H9 (cell line): ENCODE results near the gene RBM44. TPM values are rescaled to one million over a fixed set of nuclear protein-coding genes. Genes with fewer than 3 reads are reported as not detected.

Experiments used
- DNase-seq: peaks from one replicate; pipeline ENCODE4 v3.0.0-alpha.2; 2017
- H2AFZ ChIP-seq: one replicate; pipeline ENCODE4 v1.6.1; 2013; ENCODE audit warnings: mild to moderate bottlenecking, low read length, control low read depth, moderate library complexity
- H2AK5ac ChIP-seq: 2 replicates; pipeline ENCODE4 v1.6.1; 2013; ENCODE audit warnings: low read length, control low read depth, mixed read lengths; ENCODE audit not compliant: insufficient read length
- H2BK120ac ChIP-seq: one replicate; pipeline ENCODE4 v1.6.1; 2013; ENCODE audit warnings: low read depth, mild to moderate bottlenecking, low read length, control low read depth, inconsistent platforms; ENCODE audit not compliant: poor library complexity, severe bottlenecking
- H2BK12ac ChIP-seq: 2 replicates; pipeline ENCODE4 v1.6.1; 2013; ENCODE audit warnings: low read length, control low read depth, mixed read lengths, low read depth; ENCODE audit not compliant: insufficient read length
- H2BK15ac ChIP-seq: 2 replicates; pipeline ENCODE4 v1.6.1; 2013; ENCODE audit warnings: low read depth, low read length, control low read depth
- H2BK20ac ChIP-seq: one replicate; pipeline ENCODE4 v1.6.1; 2013; ENCODE audit warnings: low read depth, mild to moderate bottlenecking, low read length, control low read depth, inconsistent platforms; ENCODE audit not compliant: poor library complexity, severe bottlenecking
- H2BK5ac ChIP-seq: 2 replicates; pipeline ENCODE4 v1.6.1; 2013; ENCODE audit warnings: low read length, control low read depth, mixed read lengths; ENCODE audit not compliant: insufficient read length
- H3K14ac ChIP-seq: 2 replicates; pipeline ENCODE4 v1.6.1; 2013; ENCODE audit warnings: low read length, control low read depth; ENCODE audit not compliant: insufficient read depth
- H3K18ac ChIP-seq: 2 replicates; pipeline ENCODE4 v1.6.1; 2013; ENCODE audit warnings: low read depth, mild to moderate bottlenecking, mixed read lengths, low read length, control low read depth; ENCODE audit not compliant: insufficient read length
- H3K23ac ChIP-seq: 2 replicates; pipeline ENCODE4 v1.6.1; 2013; ENCODE audit warnings: low read length, control low read depth, mixed read lengths, low read depth; ENCODE audit not compliant: insufficient read length
- H3K23me2 ChIP-seq: 2 replicates; pipeline ENCODE4 v1.6.1; 2013; ENCODE audit warnings: low read depth, mild to moderate bottlenecking, mixed read lengths, low read length, control low read depth; ENCODE audit not compliant: insufficient read length, poor library complexity, severe bottlenecking
- H3K27ac ChIP-seq: 2 replicates; pipeline ENCODE4 v1.5.1; 2013; ENCODE audit warnings: low read length, control low read depth, mixed read lengths, low read depth; ENCODE audit not compliant: insufficient read length
- H3K27me3 ChIP-seq: 2 replicates; pipeline ENCODE4 v1.6.1; 2013; ENCODE audit warnings: low read length, control low read depth, inconsistent platforms; ENCODE audit not compliant: insufficient read depth
- H3K4ac ChIP-seq: 2 replicates; pipeline ENCODE4 v1.6.1; 2013; ENCODE audit warnings: low read depth, mild to moderate bottlenecking, control low read depth, inconsistent platforms, low read length, moderate library complexity
- H3K4me1 ChIP-seq: 2 replicates; pipeline ENCODE4 v1.6.1; 2013; ENCODE audit warnings: low read length, control low read depth, inconsistent platforms; ENCODE audit not compliant: insufficient read depth
- H3K4me2 ChIP-seq: 2 replicates; pipeline ENCODE4 v1.6.1; 2013; ENCODE audit warnings: low read length, control low read depth, mixed read lengths; ENCODE audit not compliant: insufficient read length, insufficient read depth
- H3K56ac ChIP-seq: 2 replicates; pipeline ENCODE4 v1.6.1; 2013; ENCODE audit warnings: low read depth, mild to moderate bottlenecking, mixed read lengths, low read length, control low read depth; ENCODE audit not compliant: insufficient read length
- H3K79me1 ChIP-seq: 2 replicates; pipeline ENCODE4 v1.6.1; 2013; ENCODE audit warnings: low read depth, mild to moderate bottlenecking, moderate library complexity, low read length, control low read depth, inconsistent platforms; ENCODE audit not compliant: insufficient read depth, poor library complexity, severe bottlenecking
- H3K79me2 ChIP-seq: 2 replicates; pipeline ENCODE4 v1.6.1; 2013; ENCODE audit warnings: low read length, control low read depth, inconsistent platforms; ENCODE audit not compliant: insufficient read depth
- H3K9ac ChIP-seq: 2 replicates; pipeline ENCODE4 v1.6.1; 2013; ENCODE audit warnings: low read length, control low read depth, mixed read lengths; ENCODE audit not compliant: insufficient read length; ENCODE audit errors: extremely low read depth
- H3K9me3 ChIP-seq: one replicate; pipeline ENCODE4 v1.6.1; 2013; ENCODE audit warnings: low read depth, low read length, inconsistent platforms; ENCODE audit not compliant: control insufficient read depth
- H3T11ph ChIP-seq: one replicate; pipeline ENCODE4 v1.6.1; 2013; ENCODE audit warnings: mild to moderate bottlenecking, low read length, control low read depth, inconsistent platforms
- H4K20me1 ChIP-seq: one replicate; pipeline ENCODE4 v1.6.1; 2013; ENCODE audit not compliant: control insufficient read depth, insufficient read length, insufficient read depth
- H4K5ac ChIP-seq: 2 replicates; pipeline ENCODE4 v1.6.1; 2013; ENCODE audit warnings: low read depth, mild to moderate bottlenecking, mixed read lengths, low read length, control low read depth; ENCODE audit not compliant: insufficient read length
- H4K8ac ChIP-seq: replicated peaks from 2 replicates; pipeline ENCODE4 v1.6.1; 2013; ENCODE audit warnings: low read length, control low read depth, mixed read lengths, low read depth; ENCODE audit not compliant: insufficient read length
- H4K91ac ChIP-seq: 2 replicates; pipeline ENCODE4 v1.6.1; 2013; ENCODE audit warnings: low read depth, mild to moderate bottlenecking, moderate library complexity, mixed read lengths, low read length, control low read depth; ENCODE audit not compliant: insufficient read length
- H3K27ac Mint-ChIP-seq, 3 experiments: 2 replicates in 2 of 3; 3 replicates in 1 of 3; pipeline ENCODE4 v1.8.0; 2020 to 2021; ENCODE audit warnings: mixed read lengths in 3 of 3, mild to moderate bottlenecking in 1 of 3, moderate library complexity in 1 of 3
- H3K27me3 Mint-ChIP-seq: 2 replicates; pipeline ENCODE4 v1.8.0; 2021; ENCODE audit warnings: low read depth, mild to moderate bottlenecking, moderate library complexity, mixed read lengths
- H3K36me3 Mint-ChIP-seq, 3 experiments: 2 replicates in 2 of 3; 3 replicates in 1 of 3; pipeline ENCODE4 v1.8.0; 2020 to 2021; ENCODE audit warnings: low read depth in 3 of 3, mixed read lengths in 3 of 3; ENCODE audit not compliant: insufficient read depth in 1 of 3
- H3K4me1 Mint-ChIP-seq, 2 experiments: 2 replicates each; pipeline ENCODE4 v1.8.0; 2020; ENCODE audit warnings: mixed read lengths in 2 of 2
- H3K4me3 Mint-ChIP-seq, 2 experiments: 2 replicates in 1 of 2; 3 replicates in 1 of 2; pipeline ENCODE4 v1.8.0; 2020 to 2021; ENCODE audit warnings: mild to moderate bottlenecking in 2 of 2, mixed read lengths in 2 of 2, moderate library complexity in 1 of 2
- H3K9me3 Mint-ChIP-seq, 2 experiments: 2 replicates in 1 of 2; 3 replicates in 1 of 2; pipeline ENCODE4 v1.8.0; 2020; ENCODE audit warnings: mild to moderate bottlenecking in 2 of 2, mixed read lengths in 2 of 2, moderate library complexity in 1 of 2
- WGBS: extraction: QIAGEN DNeasy Blood & Tissue Kit; methylation state at CpG from one replicate; pipeline ENCODE4 v1.1.7; 2013; ENCODE audit warnings: missing lambda C conversion rate, low lambda C conversion rate, mixed read lengths; ENCODE audit not compliant: insufficient read length; ENCODE audit errors: extremely low coverage; 5-methylcytosine and 5-hydroxymethylcytosine counted together
- total RNA-seq: library from RNA; stranded (reverse); gene quantifications from 2 replicates; pipeline ENCODE4 v1.2.1, GENCODE V29; 2021
- TF ChIP-seq, protein P1 (sequence below): fragments of 200-600 bp; sonication (generic); conservative IDR thresholded peaks from 3 replicates; pipeline ENCODE4 v1.8.0; 2021; ENCODE audit warnings: antibody characterized with exemption, mild to moderate bottlenecking

The RBM44 gene
- total RNA-seq, 1 experiment from 2014 or later: 0.15 TPM

GRCh38 chr2:237779521-237779920, 19.1 kb upstream of the RBM44 start:
- Histone ChIP-seq H3K27ac (no peak overlapping the region), H2BK20ac (no peak overlapping the region), H2BK12ac (no peak overlapping the region), H2AFZ (no peak overlapping the region), H3K23me2 (no peaks in the 10 kb centered on the region), H4K20me1 (no peaks in the 10 kb centered on the region), H2BK5ac (no peak overlapping the region), H3K9me3 (no peaks in the 10 kb centered on the region), H4K8ac (no peak overlapping the region), H3K23ac (no peak overlapping the region), H4K5ac (no peak overlapping the region), H3K56ac (no peak overlapping the region), H3K4ac (no peak overlapping the region), H2AK5ac (no peak overlapping the region), H3T11ph (no peak overlapping the region), H3K79me2 (no peaks in the 10 kb centered on the region), H3K18ac (no peak overlapping the region), H4K91ac (no peak overlapping the region), H3K14ac (no peak overlapping the region), H3K79me1 (no peaks in the 10 kb centered on the region), H2BK120ac (no peak overlapping the region), H3K4me1 (no peaks in the 10 kb centered on the region), H3K9ac (no peak overlapping the region), H3K27me3 (no peaks in the 10 kb centered on the region), H3K4me2 (no peak overlapping the region), H2BK15ac (no peak overlapping the region)
- Mint-ChIP-seq H3K27me3 (no peaks in the 10 kb centered on the region), H3K4me3 (no peak overlapping the region), H3K27ac (no peak overlapping the region; a peak in 1 of 7 replicates), H3K4me1 (no peaks in the 10 kb centered on the region), H3K9me3 (peaks cover 3 to 9% of the 10 kb centered on the region in 2 experiments; a peak in 4 of 5 replicates), H3K36me3 (peaks cover 47 to 58% (median 56%) of the 10 kb centered on the region in 3 experiments)
- TF ChIP-seq, protein P1, sequence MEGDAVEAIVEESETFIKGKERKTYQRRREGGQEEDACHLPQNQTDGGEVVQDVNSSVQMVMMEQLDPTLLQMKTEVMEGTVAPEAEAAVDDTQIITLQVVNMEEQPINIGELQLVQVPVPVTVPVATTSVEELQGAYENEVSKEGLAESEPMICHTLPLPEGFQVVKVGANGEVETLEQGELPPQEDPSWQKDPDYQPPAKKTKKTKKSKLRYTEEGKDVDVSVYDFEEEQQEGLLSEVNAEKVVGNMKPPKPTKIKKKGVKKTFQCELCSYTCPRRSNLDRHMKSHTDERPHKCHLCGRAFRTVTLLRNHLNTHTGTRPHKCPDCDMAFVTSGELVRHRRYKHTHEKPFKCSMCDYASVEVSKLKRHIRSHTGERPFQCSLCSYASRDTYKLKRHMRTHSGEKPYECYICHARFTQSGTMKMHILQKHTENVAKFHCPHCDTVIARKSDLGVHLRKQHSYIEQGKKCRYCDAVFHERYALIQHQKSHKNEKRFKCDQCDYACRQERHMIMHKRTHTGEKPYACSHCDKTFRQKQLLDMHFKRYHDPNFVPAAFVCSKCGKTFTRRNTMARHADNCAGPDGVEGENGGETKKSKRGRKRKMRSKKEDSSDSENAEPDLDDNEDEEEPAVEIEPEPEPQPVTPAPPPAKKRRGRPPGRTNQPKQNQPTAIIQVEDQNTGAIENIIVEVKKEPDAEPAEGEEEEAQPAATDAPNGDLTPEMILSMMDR: no peak
- WGBS: no CpG with 5 or more reads among the region's 14 CpGs
- no peak for DNase-seq
